ENCODE data around the gene GPNMB.

GPNMB gene

GRCh38 chr7:23283086-23283485 lies 36.5 kb downstream of the GPNMB start:
- in situ Hi-C loops (cut with MboI; ENCODE audit: low pct_unique_long_range_greater_than_20kb, low sequenced_read_pairs, unreplicated experiment), result no loop called here
- no peak for DNase-seq (ENCODE audit: low spot score)
- TF ChIP-seq CTCF (IDR thresholded peaks at IDR 0.05; ENCODE audit: extremely low read depth, insufficient read depth, missing control alignments), result no peak

- in situ Hi-C loops (cut with MboI; ENCODE audit: low pct_unique_long_range_greater_than_20kb, low sequenced_read_pairs, unreplicated experiment), result no loop called here
- no peak for DNase-seq (ENCODE audit: low spot score)
These were observed 38.3 kb downstream of the GPNMB start for GRCh38 chr7:23284871-23285270.

DNA sequence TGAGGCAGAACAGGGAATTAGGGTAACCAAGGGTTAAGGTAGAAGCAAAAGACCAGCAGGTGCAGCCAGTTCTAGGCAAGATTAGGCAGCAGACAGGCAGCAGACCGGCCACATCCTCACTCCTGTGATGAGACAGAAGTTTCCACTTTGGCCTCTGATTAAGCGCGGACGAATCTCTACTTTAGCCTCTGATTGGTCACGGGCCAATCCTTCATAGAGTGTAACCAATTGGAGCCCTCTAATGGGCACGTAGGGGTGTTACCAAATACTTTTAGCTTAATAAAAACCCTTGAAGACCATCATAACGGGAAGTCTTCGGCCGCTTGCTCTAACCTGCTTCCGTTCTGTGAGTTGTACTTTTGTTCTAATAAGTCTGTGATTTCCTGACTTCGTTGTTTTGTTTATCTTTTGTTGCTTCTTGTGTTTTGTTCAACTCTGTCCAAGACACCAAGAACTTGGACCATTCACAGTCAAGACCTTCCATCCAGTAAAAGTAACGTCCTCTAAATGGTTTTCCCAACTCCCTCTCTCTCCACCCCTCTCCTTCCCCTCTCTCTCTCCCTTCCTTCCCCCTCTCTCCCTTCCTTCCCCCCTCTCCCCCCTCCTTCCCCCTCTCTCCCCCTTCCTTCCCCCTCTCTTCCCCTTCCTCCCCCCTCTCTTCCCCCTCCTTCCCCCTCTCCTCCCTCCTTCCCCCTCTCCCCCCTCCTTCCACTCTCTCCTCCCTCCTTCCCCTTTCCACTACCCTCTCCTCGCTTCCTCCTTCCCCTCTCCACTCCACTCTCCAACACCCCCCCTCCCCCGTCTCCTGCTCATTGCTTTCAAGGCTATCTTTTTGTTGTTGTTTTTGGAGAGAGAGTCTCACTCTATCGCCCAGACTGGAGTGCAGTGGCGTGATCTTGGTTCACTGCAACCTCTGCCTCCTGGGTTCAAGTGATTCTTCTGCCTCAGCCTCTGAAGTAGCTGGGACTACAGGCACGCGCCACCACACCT lies 39.4 kb downstream of the GPNMB start:
- TF ChIP-seq CTCF (IDR thresholded peaks at IDR 0.05; ENCODE audit: extremely low read depth, insufficient read depth, missing control alignments), result no peak
- DNase-seq (ENCODE audit: low spot score), result no peak

More at GRCh38 chr7:23284871-23285270, 38.3 kb downstream of the GPNMB start:
- no peak for TF ChIP-seq CTCF (IDR thresholded peaks at IDR 0.05; ENCODE audit: extremely low read depth, insufficient read depth, missing control alignments)

DNA sequence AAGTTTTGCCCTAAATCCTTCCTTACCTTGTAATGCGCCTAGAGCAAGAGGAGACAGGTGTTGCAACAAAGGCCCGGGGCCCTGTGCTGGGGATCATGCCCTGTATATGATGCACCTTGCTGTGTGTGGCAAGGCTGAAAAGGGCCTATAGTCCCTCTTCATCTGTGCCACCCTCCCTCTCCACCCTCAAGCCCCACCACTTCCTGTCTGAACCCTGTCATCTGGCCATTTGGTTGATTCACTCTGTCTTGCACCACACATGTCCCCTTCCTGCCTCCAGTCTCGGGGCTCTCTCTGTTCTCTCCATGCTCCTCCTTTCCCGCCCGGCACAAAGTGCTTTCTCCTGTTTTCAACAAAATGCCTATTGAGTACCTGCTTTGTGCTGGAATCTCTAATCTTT lies 41.0 kb downstream of the GPNMB start:
- no peak for TF ChIP-seq CTCF (IDR thresholded peaks at IDR 0.05; ENCODE audit: extremely low read depth, insufficient read depth, missing control alignments)
- DNase-seq (ENCODE audit: low spot score), result no peak
- in situ Hi-C loops (cut with MboI; ENCODE audit: low pct_unique_long_range_greater_than_20kb, low sequenced_read_pairs, unreplicated experiment), result no loop called here

More for the DNA sequence above, 39.4 kb downstream of the GPNMB start:
- in situ Hi-C loops (cut with MboI; ENCODE audit: low pct_unique_long_range_greater_than_20kb, low sequenced_read_pairs, unreplicated experiment), result no loop called here

GRCh38 chr7:23290993-23291392 lies 44.4 kb downstream of the GPNMB start:
- in situ Hi-C loops (cut with MboI; ENCODE audit: low pct_unique_long_range_greater_than_20kb, low sequenced_read_pairs, unreplicated experiment), result no loop called here

More at GRCh38 chr7:23290993-23291392, 44.4 kb downstream of the GPNMB start:
- no peak for DNase-seq (ENCODE audit: low spot score)
- TF ChIP-seq CTCF (IDR thresholded peaks at IDR 0.05; ENCODE audit: extremely low read depth, insufficient read depth, missing control alignments), result no peak

All from GM13977 (cell line).